DMS53 treated with DMSO at 0.1 percent for 48 hours (cell line): ENCODE measurements around the gene SLC38A6.

Source experiments
- DNase-seq: peaks from one replicate; lab custom pipeline; 2025; ENCODE audit not compliant: unreplicated experiment; lab: John Stamatoyannopoulos, UW

Gene SLC38A6

GRCh38 chr14:60980811-60981632 is at the start of gene SLC38A6, which contains the start of gene TRMT5:
Gene SLC38A6, plus strand, starts transcription at chr14:60981245. Its CDS starts 33 bp downstream, at chr14:60981278.
Gene TRMT5, minus strand, starts transcription at chr14:60981079. Its CDS starts 106 bp downstream, at chr14:60980973.
- peak; percentile 55 for DNase-seq

- DNase-seq, result no peak
Observed at GRCh38 chr14:60933920-60934655, 47.0 kb upstream of the SLC38A6 start.

- DNase-seq, result no peak
Observed at GRCh38 chr14:60935319-60935718, 45.7 kb upstream of the SLC38A6 start.

GRCh38 chr14:60943637-60944032 is 37.4 kb upstream of the SLC38A6 start:
- DNase-seq, result no peak

- no peak for DNase-seq
Observed at GRCh38 chr14:60944204-60944603, 36.8 kb upstream of the SLC38A6 start.

- DNase-seq, result no peak
Observed at GRCh38 chr14:60945984-60946383, 35.1 kb upstream of the SLC38A6 start.

GRCh38 chr14:60946773-60947172 is 34.3 kb upstream of the SLC38A6 start:
- no peak for DNase-seq

- no peak for DNase-seq
Observed at GRCh38 chr14:60951776-60952435, 29.1 kb upstream of the SLC38A6 start.

GRCh38 chr14:60956202-60956601 is 24.8 kb upstream of the SLC38A6 start:
- DNase-seq, result no peak

- DNase-seq, result no peak
Observed at GRCh38 chr14:60956632-60957031, 24.4 kb upstream of the SLC38A6 start.

GRCh38 chr14:60958146-60958545 is 22.9 kb upstream of the SLC38A6 start:
- no peak for DNase-seq

- no peak for DNase-seq
Observed at GRCh38 chr14:60963761-60964160, 17.3 kb upstream of the SLC38A6 start.

- no peak for DNase-seq
Observed at GRCh38 chr14:60964904-60965303, 16.1 kb upstream of the SLC38A6 start.

GRCh38 chr14:60965402-60965801 is 15.6 kb upstream of the SLC38A6 start:
- no peak for DNase-seq

GRCh38 chr14:60968099-60968498 is 12.9 kb upstream of the SLC38A6 start:
- no peak for DNase-seq

GRCh38 chr14:60968671-60969070 is 12.4 kb upstream of the SLC38A6 start:
- no peak for DNase-seq

- no peak for DNase-seq
Observed at GRCh38 chr14:60970146-60970545, 10.9 kb upstream of the SLC38A6 start.

- no peak for DNase-seq
Observed at GRCh38 chr14:60971271-60971670, 9.8 kb upstream of the SLC38A6 start.

- DNase-seq, result no peak
Observed at GRCh38 chr14:60972295-60972694, 8.8 kb upstream of the SLC38A6 start.

GRCh38 chr14:60973070-60973469 is 8.0 kb upstream of the SLC38A6 start:
- no peak for DNase-seq

GRCh38 chr14:60974090-60974651 is 6.9 kb upstream of the SLC38A6 start:
- DNase-seq, result no peak
